ENCODE results near the gene CD226. TPM values are rescaled to one million over a fixed set of nuclear protein-coding genes. Genes with fewer than 3 reads are reported as not detected.

Gene CD226
- total and polyA plus RNA-seq, 4 experiments from 2014 or later, result 67.2 to 95.7 (median 83.9) TPM

GRCh38 chr18:69813559-69813958 lies 134.1 kb downstream of the CD226 start:
- Mint-ChIP-seq H3K27ac (no peak overlapping the region), H3K4me3 (no peak overlapping the region), H3K4me1 (peaks cover 4 to 7% (median 6%) of the 10 kb centered on the region in 4 donors), H3K27me3 (no peaks in the 10 kb centered on the region), H3K36me3 (peaks cover 46 to 61% of the 10 kb centered on the region in 2 donors), H3K9me3 (peaks cover 0 to 5% (median 0%) of the 10 kb centered on the region in 8 donors)
- ChIA-PET POLR2A (ENCODE audit: partially characterized antibody) (no interaction called here), CTCF (ENCODE audit: partially characterized antibody) (no interaction called here)
- no peaks in the 10 kb centered on the region for H3K9me3 ChIP-seq (ENCODE audit: control insufficient read depth in 1 of 2, low read length in 2 of 2)
- H3K27ac ChIP-seq (ENCODE audit: low read depth, low read length), result no peak overlapping the region
- H3K4me3 ChIP-seq (ENCODE audit: low read length in 2 of 2), result no peak overlapping the region
- intact Hi-C loops (cut with micrococcal nuclease), result no loop called here
- no peaks in the 10 kb centered on the region for H3K36me3 ChIP-seq (ENCODE audit: insufficient read depth, low read length)
- no peak for DNase-seq
- no peaks in the 10 kb centered on the region for H3K27me3 ChIP-seq (ENCODE audit: insufficient read depth, low read length)
- no peaks in the 10 kb centered on the region for H3K4me1 ChIP-seq (ENCODE audit: insufficient read depth, low read length)

DNA sequence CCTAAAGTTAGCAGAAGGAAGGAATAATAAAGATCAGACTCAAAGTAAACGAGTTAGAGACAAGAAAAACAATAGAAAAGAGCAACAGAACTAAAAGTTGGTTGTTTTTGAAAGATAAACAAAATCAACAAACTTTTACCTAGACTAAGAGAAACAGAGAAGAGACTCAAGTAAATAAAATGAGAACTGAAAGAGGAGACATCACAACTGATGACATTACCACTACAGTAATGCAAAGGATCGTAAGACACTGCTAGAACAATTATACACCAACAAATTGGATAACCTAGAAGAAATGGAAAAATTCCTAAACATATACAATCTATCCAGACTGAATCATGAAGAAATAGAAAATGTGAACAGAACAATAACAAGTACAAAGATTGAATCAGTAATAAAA lies 139.3 kb downstream of the CD226 start:
- CTCF ChIA-PET (ENCODE audit: partially characterized antibody), result no interaction called here
- H3K9me3 ChIP-seq (ENCODE audit: control insufficient read depth in 1 of 2, low read length in 2 of 2), result no peaks in the 10 kb centered on the region
- POLR2A ChIA-PET (ENCODE audit: partially characterized antibody), result no interaction called here
- H3K27me3 ChIP-seq (ENCODE audit: insufficient read depth, low read length), result no peaks in the 10 kb centered on the region
- no peak overlapping the region for H3K4me3 ChIP-seq (ENCODE audit: low read length in 2 of 2)
- H3K4me1 ChIP-seq (ENCODE audit: insufficient read depth, low read length), result no peaks in the 10 kb centered on the region
- H3K27ac Mint-ChIP-seq, result peak overlapping the region in 1 of 7 donors; percentile 12
- H3K27ac ChIP-seq (ENCODE audit: low read depth, low read length), result no peak overlapping the region
- peaks cover 5 to 10% (median 6%) of the 10 kb centered on the region in 4 donors for H3K4me1 Mint-ChIP-seq
- DNase-seq, result no peak
- H3K36me3 Mint-ChIP-seq, result peaks cover 22 to 47% of the 10 kb centered on the region in 2 donors
- no peaks in the 10 kb centered on the region for H3K36me3 ChIP-seq (ENCODE audit: insufficient read depth, low read length)
- H3K4me3 Mint-ChIP-seq, result no peak overlapping the region
- no peaks in the 10 kb centered on the region for H3K27me3 Mint-ChIP-seq
- intact Hi-C loops (cut with micrococcal nuclease), result no loop called here
- peaks cover 0 to 5% (median 0%) of the 10 kb centered on the region in 8 donors for H3K9me3 Mint-ChIP-seq

DNA sequence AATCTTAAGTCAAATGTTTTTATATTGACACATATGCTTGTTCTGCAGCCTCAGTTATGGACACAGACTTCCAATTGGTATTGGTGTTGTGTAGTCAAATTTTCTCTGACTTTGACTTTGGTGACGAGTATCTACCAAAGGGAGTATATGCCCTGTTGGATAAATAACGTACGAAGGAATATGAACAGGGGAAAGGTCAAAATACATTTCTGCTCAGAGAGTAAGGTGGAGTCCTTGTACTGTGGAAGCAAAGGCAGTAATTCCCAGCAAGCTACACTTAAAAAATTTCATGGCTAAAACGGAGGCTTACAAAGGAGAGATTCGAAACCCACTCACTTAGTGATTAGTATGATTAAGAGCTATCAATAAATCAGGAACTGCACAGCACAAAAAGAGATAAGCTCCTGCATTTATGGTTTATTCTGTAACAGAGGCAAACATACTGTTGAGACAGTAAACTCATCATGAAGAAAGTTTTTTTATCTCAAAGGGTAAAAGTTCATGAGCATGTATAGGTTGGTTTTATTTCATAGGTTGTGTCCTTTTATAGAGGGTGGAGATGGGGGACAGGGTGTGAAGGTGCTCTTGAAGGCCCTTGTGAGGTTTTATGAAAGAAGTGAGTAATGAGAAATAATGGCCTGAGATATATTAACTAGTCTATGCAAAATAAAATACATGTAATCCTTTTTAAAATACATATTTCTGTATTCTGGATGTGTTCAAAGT lies 142.7 kb downstream of the CD226 start:
- Histone ChIP-seq H3K27me3 (ENCODE audit: insufficient read depth, low read length) (no peaks in the 10 kb centered on the region), H3K36me3 (ENCODE audit: insufficient read depth, low read length) (no peaks in the 10 kb centered on the region), H3K27ac (ENCODE audit: low read depth, low read length) (no peak overlapping the region), H3K9me3 (ENCODE audit: control insufficient read depth in 1 of 2, low read length in 2 of 2) (no peaks in the 10 kb centered on the region), H3K4me3 (ENCODE audit: low read length in 2 of 2) (no peak overlapping the region), H3K4me1 (ENCODE audit: insufficient read depth, low read length) (no peaks in the 10 kb centered on the region)
- DNase-seq, result no peak
- intact Hi-C loops (cut with micrococcal nuclease), result no loop called here
- no peaks in the 10 kb centered on the region for H3K27me3 Mint-ChIP-seq
- H3K4me3 Mint-ChIP-seq, result no peak overlapping the region
- ChIA-PET POLR2A (ENCODE audit: partially characterized antibody) (no interaction called here), CTCF (ENCODE audit: partially characterized antibody) (no interaction called here)
- H3K36me3 Mint-ChIP-seq, result peaks cover 6 to 38% of the 10 kb centered on the region in 2 donors
- H3K9me3 Mint-ChIP-seq, result peaks cover 0 to 1% (median 0%) of the 10 kb centered on the region in 8 donors
- peaks cover 0 to 10% (median 2%) of the 10 kb centered on the region in 4 donors for H3K4me1 Mint-ChIP-seq
- H3K27ac Mint-ChIP-seq, result no peak overlapping the region

Data from CD4-positive, alpha-beta memory T cell (primary cell).